RWPE2 (cell line): ENCODE results near the gene TMTC4.
"Not testable (repeated sequence)": the region's sequence is repeated elsewhere in the genome, so short reads cannot be mapped to it uniquely, and the experiment has no call there.

Source experiments
- ATAC-seq: fragments of 200-7000 bp; cut with Tn5 transposase; 3 replicates; pipeline ENCODE4 v1.9.1; 2021; ENCODE audit warnings: low read depth
- DNase-seq: peaks from one replicate; pipeline ENCODE4 v3.0.0-alpha.2; 2020; ENCODE audit warnings: low spot score
- H3K27ac ChIP-seq: fragments of 450-650 bp; 2 replicates; pipeline ENCODE4 v1.5.1; 2017; ENCODE audit warnings: mild to moderate bottlenecking; ENCODE audit not compliant: poor library complexity, severe bottlenecking
- H3K27me3 ChIP-seq: fragments of 250-450 bp; sonication (Bioruptor Pico); 2 replicates; pipeline ENCODE4 v1.5.1; 2021; ENCODE audit warnings: mild to moderate bottlenecking, moderate library complexity; ENCODE audit not compliant: insufficient read depth, poor library complexity, severe bottlenecking
- H3K36me3 ChIP-seq: fragments of 250-450 bp; sonication (Bioruptor Pico); 2 replicates; pipeline ENCODE4 v1.5.1; 2020; ENCODE audit warnings: low read depth, mild to moderate bottlenecking, moderate library complexity
- H3K4me1 ChIP-seq: fragments of 250-450 bp; sonication (Bioruptor Pico); 2 replicates; pipeline ENCODE4 v1.5.1; 2021; ENCODE audit warnings: mild to moderate bottlenecking, moderate library complexity; ENCODE audit not compliant: insufficient read depth, poor library complexity, severe bottlenecking
- H3K4me3 ChIP-seq: fragments of 250-450 bp; sonication (Bioruptor Pico); 2 replicates; pipeline ENCODE4 v1.5.1; 2021; ENCODE audit warnings: mild to moderate bottlenecking, moderate library complexity; ENCODE audit not compliant: severe bottlenecking
- H3K9me3 ChIP-seq: fragments of 250-450 bp; sonication (Bioruptor Pico); 2 replicates; pipeline ENCODE4 v1.5.1; 2021; ENCODE audit warnings: mild to moderate bottlenecking, moderate library complexity; ENCODE audit not compliant: severe bottlenecking
- TF ChIP-seq, protein P1 (sequence below): fragments of 450-650 bp; IDR thresholded peaks from one replicate; pipeline ENCODE4 v1.5.1; 2017; ENCODE audit warnings: mild to moderate bottlenecking, moderate library complexity; ENCODE audit not compliant: poor library complexity, severe bottlenecking

Gene TMTC4

DNA sequence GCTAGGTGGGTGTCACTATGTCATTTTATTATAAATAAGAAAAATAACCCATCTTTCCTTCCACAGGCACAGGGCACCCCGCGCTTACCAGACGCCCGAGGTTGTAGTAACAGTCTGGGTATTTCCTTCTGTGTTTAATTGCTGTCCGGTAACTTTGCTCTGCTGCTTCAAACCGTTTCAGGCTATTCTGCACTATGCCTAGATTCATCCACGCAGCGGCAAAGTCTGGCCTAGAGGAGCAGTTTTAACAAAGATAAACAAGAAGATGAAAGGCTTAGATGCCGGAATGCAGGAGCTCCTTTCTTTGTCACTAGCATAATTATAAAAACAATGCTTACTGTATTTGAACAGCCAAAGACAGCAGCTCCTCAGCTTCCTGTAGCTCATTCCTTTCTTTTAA lies 49.1 kb downstream of the TMTC4 start:
- TF ChIP-seq, protein P1, sequence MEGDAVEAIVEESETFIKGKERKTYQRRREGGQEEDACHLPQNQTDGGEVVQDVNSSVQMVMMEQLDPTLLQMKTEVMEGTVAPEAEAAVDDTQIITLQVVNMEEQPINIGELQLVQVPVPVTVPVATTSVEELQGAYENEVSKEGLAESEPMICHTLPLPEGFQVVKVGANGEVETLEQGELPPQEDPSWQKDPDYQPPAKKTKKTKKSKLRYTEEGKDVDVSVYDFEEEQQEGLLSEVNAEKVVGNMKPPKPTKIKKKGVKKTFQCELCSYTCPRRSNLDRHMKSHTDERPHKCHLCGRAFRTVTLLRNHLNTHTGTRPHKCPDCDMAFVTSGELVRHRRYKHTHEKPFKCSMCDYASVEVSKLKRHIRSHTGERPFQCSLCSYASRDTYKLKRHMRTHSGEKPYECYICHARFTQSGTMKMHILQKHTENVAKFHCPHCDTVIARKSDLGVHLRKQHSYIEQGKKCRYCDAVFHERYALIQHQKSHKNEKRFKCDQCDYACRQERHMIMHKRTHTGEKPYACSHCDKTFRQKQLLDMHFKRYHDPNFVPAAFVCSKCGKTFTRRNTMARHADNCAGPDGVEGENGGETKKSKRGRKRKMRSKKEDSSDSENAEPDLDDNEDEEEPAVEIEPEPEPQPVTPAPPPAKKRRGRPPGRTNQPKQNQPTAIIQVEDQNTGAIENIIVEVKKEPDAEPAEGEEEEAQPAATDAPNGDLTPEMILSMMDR: no peak
- DNase-seq: no peak
- Histone ChIP-seq H3K27me3 (no peaks in the 10 kb centered on the region), H3K36me3 (peaks cover 10% of the 10 kb centered on the region), H3K27ac (no peak overlapping the region), H3K4me3 (no peak overlapping the region), H3K4me1 (no peaks in the 10 kb centered on the region), H3K9me3 (no peaks in the 10 kb centered on the region)
- no peak for ATAC-seq

DNA sequence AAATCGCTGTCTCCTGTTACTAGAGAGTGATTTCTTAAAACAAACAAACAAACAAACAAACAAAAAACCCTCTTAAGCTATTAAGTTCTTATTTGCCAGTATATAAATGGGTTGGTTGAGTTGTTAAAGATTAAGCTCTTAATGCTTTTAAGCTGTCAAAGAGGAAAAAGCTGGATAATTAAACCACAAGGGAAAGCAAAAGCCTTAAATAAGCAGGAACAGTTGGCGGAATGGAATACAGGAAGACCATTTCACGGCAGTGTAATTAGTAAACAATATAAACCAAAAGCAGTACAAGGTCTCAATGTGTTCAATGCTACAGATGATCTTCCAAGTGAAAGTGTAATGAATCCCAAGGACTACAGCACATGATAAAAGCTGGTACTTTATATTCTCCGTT lies 53.8 kb downstream of the TMTC4 start:
- Histone ChIP-seq H3K27me3 (no peaks in the 10 kb centered on the region), H3K4me1 (no peaks in the 10 kb centered on the region), H3K4me3 (no peak overlapping the region), H3K9me3 (no peaks in the 10 kb centered on the region), H3K36me3 (peaks cover 7% of the 10 kb centered on the region; the same call in 1 of the 2 replicates), H3K27ac (no peak overlapping the region)
- no peak for ATAC-seq
- no peak for DNase-seq
- TF ChIP-seq, protein P1: no peak

DNA sequence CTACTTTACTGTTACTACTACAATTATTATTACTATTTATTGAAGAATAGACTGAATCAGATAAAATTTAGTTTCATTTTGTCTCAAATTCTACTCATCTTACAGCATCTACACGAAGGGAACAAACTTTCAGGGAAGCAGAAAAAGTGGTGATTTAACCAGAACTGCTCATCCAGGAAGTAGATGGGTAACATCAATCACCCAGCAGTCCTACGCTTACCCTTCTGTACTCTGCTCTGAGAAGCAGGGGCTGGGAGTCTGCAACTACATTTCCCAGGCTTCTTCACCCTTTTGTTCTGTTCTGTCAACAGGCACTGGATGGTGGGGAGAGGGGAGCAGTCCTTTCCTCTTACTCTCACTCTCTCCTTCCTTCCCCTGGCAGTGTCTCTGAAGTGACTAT lies 54.7 kb downstream of the TMTC4 start:
- Histone ChIP-seq H3K4me3 (no peak overlapping the region), H3K27ac (no peak overlapping the region), H3K4me1 (no peaks in the 10 kb centered on the region), H3K36me3 (peaks cover 6% of the 10 kb centered on the region; the same call in 1 of the 2 replicates), H3K9me3 (no peaks in the 10 kb centered on the region), H3K27me3 (no peaks in the 10 kb centered on the region)
- ATAC-seq: no peak
- DNase-seq: no peak
- TF ChIP-seq, protein P1: no peak

DNA sequence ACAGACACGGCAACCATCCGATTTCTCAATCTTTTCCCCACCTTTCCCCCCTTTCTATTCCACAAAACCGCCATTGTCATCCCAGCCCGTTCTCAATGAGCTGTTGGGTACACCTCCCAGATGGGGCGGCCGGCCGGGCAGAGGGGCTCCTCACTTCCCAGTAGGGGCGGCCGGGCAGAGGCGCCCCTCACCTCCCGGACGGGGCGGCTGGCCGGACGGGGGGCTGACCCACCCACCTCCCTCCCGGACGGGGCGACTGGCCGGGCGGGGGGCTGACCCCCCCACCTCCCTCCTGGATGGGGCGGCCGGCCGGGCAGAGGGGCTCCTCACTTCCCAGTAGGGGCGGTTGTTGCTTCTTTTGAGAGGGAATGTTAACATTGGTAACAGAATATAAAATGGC lies 55.7 kb downstream of the TMTC4 start:
- H3K27me3 ChIP-seq, ATAC-seq, DNase-seq, H3K4me3 ChIP-seq, H3K4me1 ChIP-seq, H3K9me3 ChIP-seq, H3K36me3 ChIP-seq, H3K27ac ChIP-seq: not testable (repeated sequence)

DNA sequence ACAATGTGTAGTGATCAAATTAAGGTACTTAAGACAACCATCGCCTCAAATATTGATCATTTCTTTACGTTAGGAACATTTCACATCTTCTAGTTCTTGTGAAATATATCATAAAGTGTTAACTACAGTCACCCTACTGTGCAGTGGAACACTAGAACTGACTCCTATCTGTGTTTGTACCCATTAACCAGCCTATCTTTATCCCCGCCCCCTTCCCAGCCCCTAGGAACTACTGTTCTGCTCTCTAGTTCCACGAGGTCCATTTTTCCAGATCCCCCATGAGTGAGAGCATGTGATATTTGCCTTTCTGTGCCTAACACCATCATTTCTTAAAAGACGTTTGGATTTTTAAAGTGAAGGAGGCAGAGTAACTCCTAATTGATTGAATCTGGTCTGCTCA lies 61.6 kb downstream of the TMTC4 start:
- no peaks in the 10 kb centered on the region for H3K4me1 ChIP-seq

More for the DNA sequence above, 61.6 kb downstream of the TMTC4 start:
- no peaks in the 10 kb centered on the region for H3K36me3 ChIP-seq
- TF ChIP-seq, protein P1: no peak
- no peaks in the 10 kb centered on the region for H3K27me3 ChIP-seq
- no peak overlapping the region for H3K27ac ChIP-seq
- ATAC-seq: no peak
- no peak overlapping the region for H3K4me3 ChIP-seq
- no peaks in the 10 kb centered on the region for H3K9me3 ChIP-seq
- DNase-seq: no peak
